ENCODE results near the gene RSL1D1. TPM values are rescaled to one million over a fixed set of nuclear protein-coding genes. Genes with fewer than 3 reads are reported as not detected.

RSL1D1 gene
- total and polyA plus RNA-seq, 10 of the 15 experiments (the other 5 are each of a cell fraction or from before 2014, with no cell fraction given) = 106 to 535 (median 304) TPM

DNA sequence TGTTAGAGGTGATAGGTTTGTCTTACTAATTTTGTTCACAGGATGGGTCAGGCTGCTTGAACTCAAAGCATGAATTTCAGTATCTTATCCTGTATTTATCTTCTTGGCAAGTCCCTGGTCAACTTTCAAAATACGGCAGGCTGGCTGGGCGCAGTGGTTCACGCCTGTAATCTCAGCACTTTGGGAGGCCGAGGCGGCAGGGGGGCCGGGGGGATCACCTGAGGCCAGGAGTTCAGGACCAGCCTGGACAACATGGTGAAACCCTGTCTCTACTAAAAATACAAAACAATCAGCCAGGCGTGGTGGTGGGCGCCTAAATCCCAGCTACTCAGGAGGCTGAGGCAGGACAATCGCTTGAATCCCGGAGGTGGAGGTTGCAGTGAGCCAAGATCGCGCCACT, 25.0 kb upstream of the RSL1D1 start (continued):
- TF ChIP-seq YBX1 (IDR thresholded peaks at IDR 0.05) (no peak), IKZF2 (IDR thresholded peaks at IDR 0.05) (no peak), SUPT20H (IDR thresholded peaks at IDR 0.05; ENCODE audit: borderline replicate concordance, control insufficient read depth, low read depth, low read length) (no peak), WRNIP1 (IDR thresholded peaks at IDR 0.05; ENCODE audit: borderline replicate concordance, low read depth, low read length) (no peak), RAD51 (IDR thresholded peaks at IDR 0.05) (no peak)

DNA sequence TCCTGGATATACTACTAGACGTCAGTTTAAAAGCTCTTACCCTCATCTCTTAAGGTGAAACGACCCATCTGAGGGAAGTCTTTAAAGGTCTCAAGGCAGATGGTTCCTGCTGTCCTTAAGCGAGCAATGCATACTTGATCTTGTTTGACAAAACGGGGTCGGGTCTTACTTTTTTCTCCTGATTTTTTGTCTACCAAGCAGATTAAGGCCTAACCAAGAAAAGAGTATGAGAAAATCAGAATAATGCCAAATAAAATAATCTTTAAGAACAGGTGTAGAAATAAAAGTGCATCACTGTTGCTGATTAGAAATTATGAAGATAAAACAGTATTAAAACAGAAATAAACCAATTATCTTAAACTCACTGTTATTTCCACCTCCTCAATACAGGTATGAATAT, 24.4 kb upstream of the RSL1D1 start:
- ChIA-PET POLR2A (no interaction called here), CTCF (interaction anchor here (1.5 kb wide), 1 partner anchor 9 kb away, joined by 3 read pairs; no protein-coding TSS in a partner anchor), RAD21 (ENCODE audit: unreplicated experiment) (no interaction called here), SMC1A (ENCODE audit: uncharacterized antibody, unreplicated experiment) (interaction anchor here (0.9 kb wide), 1 partner anchor 18 kb away, joined by 3 read pairs; no protein-coding TSS in a partner anchor)
- Histone ChIP-seq H4K20me1 (ENCODE audit: control insufficient read depth, insufficient read depth) (no peaks in the 10 kb centered on the region), H3K4me1 (ENCODE audit: control insufficient read depth, insufficient read depth, low read length) (no peaks in the 10 kb centered on the region), H3K79me2 (ENCODE audit: control insufficient read depth, insufficient read depth, low read length) (no peaks in the 10 kb centered on the region), H3K9me3 (replicated peaks; ENCODE audit: control insufficient read depth, insufficient read depth, low read length) (no peaks in the 10 kb centered on the region), H3K27ac (ENCODE audit: control insufficient read depth, insufficient read depth) (no peak overlapping the region), H3K36me3 (ENCODE audit: control insufficient read depth in 2 of 2, insufficient read depth in 2 of 2, low read length in 1 of 2) (peaks cover 0 to 13% of the 10 kb centered on the region in 2 experiments), H3K4me3 (no peak overlapping the region), H2AFZ (ENCODE audit: control insufficient read depth, low read depth, low read length) (no peak overlapping the region), H3K4me2 (ENCODE audit: control insufficient read depth, insufficient read depth) (no peak overlapping the region), H3K27me3 (replicated peaks in 1 of 2; ENCODE audit: control insufficient read depth in 2 of 2, insufficient read depth in 2 of 2, low read length in 1 of 2) (no peaks in the 10 kb centered on the region), H3K9ac (ENCODE audit: control insufficient read depth, insufficient read depth, low read length) (no peak overlapping the region)
- DNase-seq (ENCODE audit: low read depth, low spot score) (no peak), ATAC-seq (no peak), FAIRE-seq (no peak)
- intact Hi-C loops (cut with micrococcal nuclease; ENCODE audit: unreplicated experiment) (no loop called here), in situ Hi-C loops (cut with MboI) (no loop called here)
- WGBS (ENCODE audit: insufficient coverage, insufficient replicate concordance, low lambda C conversion rate, missing lambda C conversion rate) = 89% methylated on average over 5 of the region's 5 CpGs
- no TSS peak for BruUV-seq (replicated peaks)
- TF ChIP-seq CREB1 (IDR thresholded peaks at IDR 0.05; ENCODE audit: low read depth) = no peak

DNA sequence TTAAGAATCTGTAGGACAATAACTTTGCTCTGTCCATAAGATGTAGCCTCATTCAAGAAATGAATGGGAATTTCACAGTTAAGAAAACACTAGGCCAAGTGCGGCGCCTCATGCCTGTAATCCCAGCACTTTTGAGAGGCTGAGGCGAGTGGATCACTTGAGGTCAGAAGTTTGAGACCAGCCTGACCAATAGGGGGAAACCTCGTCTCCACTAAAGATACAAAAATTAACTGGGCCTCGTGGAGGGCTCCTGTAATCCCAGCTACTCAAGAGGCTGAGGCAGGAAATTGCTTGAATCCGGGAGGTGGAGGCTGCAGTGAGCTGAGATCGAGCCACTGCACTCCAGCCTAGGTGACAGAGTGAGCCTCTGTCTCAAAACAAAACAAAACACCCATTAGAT, 19.9 kb upstream of the RSL1D1 start:
- RAD21 ChIA-PET (ENCODE audit: unreplicated experiment) = no interaction called here
- Histone ChIP-seq H3K27ac (ENCODE audit: control insufficient read depth, insufficient read depth) (no peak overlapping the region), H3K27me3 (replicated peaks in 1 of 2; ENCODE audit: control insufficient read depth in 2 of 2, insufficient read depth in 2 of 2, low read length in 1 of 2) (no peaks in the 10 kb centered on the region), H3K9me3 (replicated peaks; ENCODE audit: control insufficient read depth, insufficient read depth, low read length) (no peaks in the 10 kb centered on the region), H3K9ac (ENCODE audit: control insufficient read depth, insufficient read depth, low read length) (no peak overlapping the region), H3K36me3 (ENCODE audit: control insufficient read depth in 2 of 2, insufficient read depth in 2 of 2, low read length in 1 of 2) (peaks cover 2 to 8% of the 10 kb centered on the region in 2 experiments), H3K4me3 (no peak overlapping the region), H4K20me1 (ENCODE audit: control insufficient read depth, insufficient read depth) (no peaks in the 10 kb centered on the region), H3K79me2 (ENCODE audit: control insufficient read depth, insufficient read depth, low read length) (no peaks in the 10 kb centered on the region), H2AFZ (ENCODE audit: control insufficient read depth, low read depth, low read length) (no peak overlapping the region), H3K4me1 (ENCODE audit: control insufficient read depth, insufficient read depth, low read length) (no peaks in the 10 kb centered on the region), H3K4me2 (ENCODE audit: control insufficient read depth, insufficient read depth) (no peak overlapping the region)
- ATAC-seq (no peak), DNase-seq (ENCODE audit: low read depth, low spot score) (no peak), FAIRE-seq (no peak)
- BruUV-seq (replicated peaks) = no TSS peak
- SMC1A ChIA-PET (ENCODE audit: uncharacterized antibody, unreplicated experiment) = interaction anchor here (0.7 kb wide), 1 partner anchor 17 kb away, joined by 3 read pairs; no protein-coding TSS in a partner anchor
- intact Hi-C loops (cut with micrococcal nuclease; ENCODE audit: unreplicated experiment) (no loop called here), in situ Hi-C loops (cut with MboI) (no loop called here)
- WGBS (ENCODE audit: insufficient coverage, insufficient replicate concordance, low lambda C conversion rate, missing lambda C conversion rate) = 61% methylated on average over 7 of the region's 7 CpGs
- CTCF ChIA-PET = no interaction called here
- POLR2A ChIA-PET = interaction anchor here (0.6 kb wide), 1 partner anchor 53 kb away, joined by 4 read pairs; no protein-coding TSS in a partner anchor
- TF ChIP-seq, protein P1, sequence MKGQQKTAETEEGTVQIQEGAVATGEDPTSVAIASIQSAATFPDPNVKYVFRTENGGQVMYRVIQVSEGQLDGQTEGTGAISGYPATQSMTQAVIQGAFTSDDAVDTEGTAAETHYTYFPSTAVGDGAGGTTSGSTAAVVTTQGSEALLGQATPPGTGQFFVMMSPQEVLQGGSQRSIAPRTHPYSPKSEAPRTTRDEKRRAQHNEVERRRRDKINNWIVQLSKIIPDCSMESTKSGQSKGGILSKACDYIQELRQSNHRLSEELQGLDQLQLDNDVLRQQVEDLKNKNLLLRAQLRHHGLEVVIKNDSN (IDR thresholded peaks at IDR 0.05; ENCODE audit: borderline replicate concordance, extremely low read length, insufficient read depth, low read depth, low read length) = no peak
- TF ChIP-seq JUND (IDR thresholded peaks at IDR 0.05; ENCODE audit: low read depth, low read length) (no peak), NFYA (IDR thresholded peaks at IDR 0.05; ENCODE audit: borderline replicate concordance, low read depth, low read length) (no peak), CBFB (IDR thresholded peaks at IDR 0.05; ENCODE audit: low read depth) (no peak), ZNF207 (IDR thresholded peaks at IDR 0.05; ENCODE audit: borderline replicate concordance) (no peak), BCL11A (IDR thresholded peaks at IDR 0.05; ENCODE audit: low read depth, low read length) (no peak), POLR2AphosphoS2 (IDR thresholded peaks at IDR 0.05; ENCODE audit: low read depth, low read length) (no peak), TCF12 (IDR thresholded peaks at IDR 0.05; ENCODE audit: low read depth, low read length) (no peak), ATF7 (IDR thresholded peaks at IDR 0.05; ENCODE audit: low read depth) (no peak)
- TF ChIP-seq, protein P2, sequence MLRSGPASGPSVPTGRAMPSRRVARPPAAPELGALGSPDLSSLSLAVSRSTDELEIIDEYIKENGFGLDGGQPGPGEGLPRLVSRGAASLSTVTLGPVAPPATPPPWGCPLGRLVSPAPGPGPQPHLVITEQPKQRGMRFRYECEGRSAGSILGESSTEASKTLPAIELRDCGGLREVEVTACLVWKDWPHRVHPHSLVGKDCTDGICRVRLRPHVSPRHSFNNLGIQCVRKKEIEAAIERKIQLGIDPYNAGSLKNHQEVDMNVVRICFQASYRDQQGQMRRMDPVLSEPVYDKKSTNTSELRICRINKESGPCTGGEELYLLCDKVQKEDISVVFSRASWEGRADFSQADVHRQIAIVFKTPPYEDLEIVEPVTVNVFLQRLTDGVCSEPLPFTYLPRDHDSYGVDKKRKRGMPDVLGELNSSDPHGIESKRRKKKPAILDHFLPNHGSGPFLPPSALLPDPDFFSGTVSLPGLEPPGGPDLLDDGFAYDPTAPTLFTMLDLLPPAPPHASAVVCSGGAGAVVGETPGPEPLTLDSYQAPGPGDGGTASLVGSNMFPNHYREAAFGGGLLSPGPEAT (IDR thresholded peaks at IDR 0.05; ENCODE audit: low read depth) = no peak

All from GM12878 (cell line).